K562 (cell line): ENCODE measurements around the gene SEC63. TPM values are rescaled to one million over a fixed set of nuclear protein-coding genes. Genes with fewer than 3 reads are reported as not detected.

Experiments used
- ATF3 ChIP-seq, 2 experiments: fragments of 450-650 bp in 1 of 2; sonication (generic) in 1 of 2; formaldehyde crosslinking in 1 of 2; IDR thresholded peaks in 1 of 2; conservative IDR thresholded peaks in 1 of 2; 2 replicates each; pipeline versions ENCODE4 v1.6.1 to v1.8.1; 2016 to 2023; ENCODE audit warnings: mild to moderate bottlenecking in 2 of 2, moderate library complexity in 2 of 2, inconsistent platforms in 1 of 2, missing genetic modification reagents in 1 of 2
- ATF4 ChIP-seq: fragments of 450-650 bp; formaldehyde crosslinking; IDR thresholded peaks from 2 replicates; pipeline ENCODE4 v1.4.0; 2022; ENCODE audit warnings: mild to moderate bottlenecking, moderate library complexity
- C11orf30 ChIP-seq: fragments of 450-650 bp; IDR thresholded peaks from 2 replicates; pipeline ENCODE4 v1.6.1; 2016; ENCODE audit warnings: low read depth, mild to moderate bottlenecking
- CEBPB ChIP-seq: fragments of 450-650 bp; IDR thresholded peaks from 2 replicates; pipeline ENCODE4 v1.6.1; 2016; ENCODE audit warnings: missing genetic modification characterization, missing compliant biosample characterization
- CSDE1 ChIP-seq, 2 experiments: fragments of 450-650 bp; IDR thresholded peaks; 2 replicates each; pipeline ENCODE4 v1.6.1; 2016; ENCODE audit warnings: mild to moderate bottlenecking in 1 of 2
- DLX4 ChIP-seq: fragments of 250-450 bp; sonication (Bioruptor Pico); IDR thresholded peaks from 2 replicates; pipeline ENCODE4 v1.6.1; 2021; ENCODE audit warnings: mild to moderate bottlenecking
- EP400 ChIP-seq: fragments of 450-650 bp; IDR thresholded peaks from 2 replicates; pipeline ENCODE4 v1.6.1; 2017; ENCODE audit warnings: antibody characterized with exemption, mild to moderate bottlenecking, moderate library complexity
- HDGF ChIP-seq: fragments of 450-650 bp; IDR thresholded peaks from 2 replicates; pipeline ENCODE4 v1.6.1; 2016
- HINFP ChIP-seq: fragments of 450-650 bp; conservative IDR thresholded peaks from 2 replicates; pipeline ENCODE4 v1.6.1; 2016; ENCODE audit warnings: missing genetic modification characterization, low read depth, mild to moderate bottlenecking, control low read depth, missing compliant biosample characterization
- MTF1 ChIP-seq: fragments of 250-450 bp; sonication (Bioruptor Pico); IDR thresholded peaks from 2 replicates; pipeline ENCODE4 v1.9.0; 2021; ENCODE audit warnings: moderate library complexity, mild to moderate bottlenecking, inconsistent platforms, borderline replicate concordance
- MYC ChIP-seq, 2 experiments: fragments of 250-450 bp in 1 of 2; sonication (Bioruptor Pico) in 1 of 2; IDR thresholded peaks; 2 replicates each; pipeline versions ENCODE4 v1.5.1 to v1.6.1; 2012 to 2021; ENCODE audit warnings: low read depth in 2 of 2, borderline replicate concordance in 1 of 2, improper control_type of control experiment in 1 of 2, low read length in 1 of 2, mild to moderate bottlenecking in 1 of 2, moderate library complexity in 1 of 2
- NFRKB ChIP-seq: fragments of 450-650 bp; IDR thresholded peaks from 2 replicates; pipeline ENCODE4 v1.6.1; 2016; ENCODE audit warnings: low read depth
- POLR2H ChIP-seq: IDR thresholded peaks from 2 replicates; pipeline ENCODE4 v1.6.1; 2016; ENCODE audit warnings: missing genetic modification characterization, low read depth, mild to moderate bottlenecking, control low read depth, missing compliant biosample characterization, moderate library complexity
- RBFOX2 ChIP-seq: fragments of 200-400 bp; formaldehyde crosslinking; IDR thresholded peaks from 2 replicates; pipeline ENCODE4 v1.6.1; 2017; ENCODE audit warnings: low read depth, mild to moderate bottlenecking, low read length, moderate library complexity
- SFPQ ChIP-seq: fragments of 200-400 bp; formaldehyde crosslinking; IDR thresholded peaks from 2 replicates; pipeline ENCODE4 v1.6.1; 2017; ENCODE audit warnings: mild to moderate bottlenecking, low read depth, low read length, moderate library complexity
- TAF9B ChIP-seq: fragments of 450-650 bp; IDR thresholded peaks from 2 replicates; pipeline ENCODE4 v1.6.1; 2018; ENCODE audit warnings: mild to moderate bottlenecking; ENCODE audit not compliant: partially characterized antibody
- VEZF1 ChIP-seq: fragments of 200-800 bp; sonication (Bioruptor generic); IDR thresholded peaks from 2 replicates; pipeline ENCODE4 v1.6.1; 2017; ENCODE audit warnings: missing genetic modification characterization, missing compliant biosample characterization
- polyA plus RNA-seq, 8 experiments: library from polyadenylated mRNA; depleted of rRNA in 4 of 8; stranded (reverse) in 5 of 8; unstranded in 3 of 8; fragments of >200 nt; fragmentation: Nextera tagmentation in 2 of 8; fragmentation: Illumina TruSeq in 1 of 8; extraction: Ambion mirVana in 2 of 8; extraction: Trizol in 1 of 8; gene quantifications; 2 replicates each; pipeline versions ENCODE4 v1.2.1 to v1.2.3, GENCODE V29; 2011 to 2014; ENCODE audit warnings: inconsistent platforms in 1 of 8, missing spikeins in 1 of 8
- total RNA-seq, 7 experiments: library from RNA; depleted of rRNA in 6 of 7; stranded (reverse); fragments of >200 nt in 6 of 7; fragmentation: Illumina TruSeq in 2 of 7; extraction: Trizol in 2 of 7; gene quantifications; 2 replicates each; pipeline versions ENCODE4 v1.2.1 to v1.2.3, GENCODE V29; 2011 to 2021; ENCODE audit warnings: low replicate concordance in 1 of 7

Gene SEC63
- total and polyA plus RNA-seq, 9 of the 15 experiments (the other 6 are each of a cell fraction or from before 2014, with no cell fraction given), result 13.8 to 74.6 (median 28.4) TPM

GRCh38 chr6:107956586-107957307 lies 1.3 kb downstream of the SEC63 start (continued):
- TF ChIP-seq MYC (IDR thresholded peaks at IDR 0.05; ENCODE audit: low read depth, low read length) (peak; percentile 55), MYC (CRISPR knock-in tag; IDR thresholded peaks at IDR 0.05; ENCODE audit: borderline replicate concordance, low read depth) (0 out of 2 replicates have a peak, but pooled peaks have one; percentile 42), EP400 (peak; percentile 72; the same call in 1 of the 2 replicates), CSDE1 (IDR thresholded peaks at IDR 0.05) (no peak), HDGF (0 out of 2 replicates have a peak, but pooled peaks have one; percentile 15), ATF4 (CRISPR knock-in tag) (peak; percentile 34; the same call in 1 of the 2 replicates), HINFP (tag) (no peak), CEBPB (peak; percentile 93), C11orf30 (no peak), SFPQ (no peak), TAF9B (peak; percentile 21), POLR2H (tag) (peak; percentile 66), NFRKB (0 out of 2 replicates have a peak, but pooled peaks have one; percentile 49), MTF1 (CRISPR knock-in tag) (no peak), VEZF1 (CRISPR knock-in tag) (0 out of 2 replicates have a peak, but pooled peaks have one; percentile 0), ATF3 (IDR thresholded peaks at IDR 0.05) (peak; percentile 82), ATF3 (CRISPR knock-in tag; conservative IDR thresholded peaks at IDR 0.05) (no peak), RBFOX2 (no peak), DLX4 (CRISPR knock-in tag) (no peak)
